Measurements from ENCODE around the gene COX17. TPM values are rescaled to one million over a fixed set of nuclear protein-coding genes. Genes with fewer than 3 reads are reported as not detected.

Gene COX17
- total RNA-seq, 1 experiment from 2014 or later = 49.7 TPM

DNA sequence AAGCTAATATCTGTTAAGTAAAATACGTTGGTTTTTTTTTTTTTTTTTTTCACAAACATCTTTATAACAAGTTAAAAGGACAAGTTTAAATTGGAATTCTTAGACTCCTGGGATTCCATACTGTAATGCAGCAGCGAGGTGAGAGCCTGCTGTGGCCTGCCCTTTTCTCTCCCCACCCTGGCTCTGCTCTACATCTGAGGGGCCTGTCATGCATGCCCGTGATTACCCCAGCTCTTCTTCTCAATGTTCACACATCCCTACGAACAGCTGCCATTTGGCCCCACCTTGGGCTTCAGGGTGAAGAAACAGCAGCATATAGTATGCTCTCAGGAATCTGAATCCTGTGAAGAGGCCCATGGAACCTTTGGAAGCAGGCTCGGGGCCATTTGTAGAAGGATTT is 40.3 kb upstream of the COX17 start:
- intact Hi-C loops (cut with micrococcal nuclease; ENCODE audit: unreplicated experiment) = no loop called here
- H3K4me1 ChIP-seq (ENCODE audit: insufficient read depth, low read length, poor library complexity, severe bottlenecking) = no peaks in the 10 kb centered on the region
- no peak for TF ChIP-seq EZH2 (IDR thresholded peaks at IDR 0.05; ENCODE audit: borderline replicate concordance, low read depth, low read length, poor library complexity, severe bottlenecking)
- TF ChIP-seq, protein P1, sequence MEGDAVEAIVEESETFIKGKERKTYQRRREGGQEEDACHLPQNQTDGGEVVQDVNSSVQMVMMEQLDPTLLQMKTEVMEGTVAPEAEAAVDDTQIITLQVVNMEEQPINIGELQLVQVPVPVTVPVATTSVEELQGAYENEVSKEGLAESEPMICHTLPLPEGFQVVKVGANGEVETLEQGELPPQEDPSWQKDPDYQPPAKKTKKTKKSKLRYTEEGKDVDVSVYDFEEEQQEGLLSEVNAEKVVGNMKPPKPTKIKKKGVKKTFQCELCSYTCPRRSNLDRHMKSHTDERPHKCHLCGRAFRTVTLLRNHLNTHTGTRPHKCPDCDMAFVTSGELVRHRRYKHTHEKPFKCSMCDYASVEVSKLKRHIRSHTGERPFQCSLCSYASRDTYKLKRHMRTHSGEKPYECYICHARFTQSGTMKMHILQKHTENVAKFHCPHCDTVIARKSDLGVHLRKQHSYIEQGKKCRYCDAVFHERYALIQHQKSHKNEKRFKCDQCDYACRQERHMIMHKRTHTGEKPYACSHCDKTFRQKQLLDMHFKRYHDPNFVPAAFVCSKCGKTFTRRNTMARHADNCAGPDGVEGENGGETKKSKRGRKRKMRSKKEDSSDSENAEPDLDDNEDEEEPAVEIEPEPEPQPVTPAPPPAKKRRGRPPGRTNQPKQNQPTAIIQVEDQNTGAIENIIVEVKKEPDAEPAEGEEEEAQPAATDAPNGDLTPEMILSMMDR (conservative IDR thresholded peaks at IDR 0.05; ENCODE audit: low read depth, low read length) = no peak
- H3K4me3 ChIP-seq (ENCODE audit: low read depth, low read length, poor library complexity, severe bottlenecking) = no peak overlapping the region
- DNase-seq (ENCODE audit: low spot score) = no peak
- H3K9me3 ChIP-seq (ENCODE audit: low read depth, low read length, poor library complexity, severe bottlenecking) = no peaks in the 10 kb centered on the region
- no TSS peak for BruUV-seq (replicated peaks)
- H3K27me3 ChIP-seq (replicated peaks; ENCODE audit: insufficient read depth, low read depth, low read length, poor library complexity) = no peaks in the 10 kb centered on the region
- H3K36me3 ChIP-seq (ENCODE audit: insufficient read depth, low read length, poor library complexity, severe bottlenecking) = no peaks in the 10 kb centered on the region
- POLR2A ChIA-PET (ENCODE audit: low non-redundant PET) = no interaction called here
- CTCF ChIA-PET = no interaction called here
- no peak overlapping the region for H3K27ac ChIP-seq (ENCODE audit: low read depth, low read length, poor library complexity, severe bottlenecking)

DNA sequence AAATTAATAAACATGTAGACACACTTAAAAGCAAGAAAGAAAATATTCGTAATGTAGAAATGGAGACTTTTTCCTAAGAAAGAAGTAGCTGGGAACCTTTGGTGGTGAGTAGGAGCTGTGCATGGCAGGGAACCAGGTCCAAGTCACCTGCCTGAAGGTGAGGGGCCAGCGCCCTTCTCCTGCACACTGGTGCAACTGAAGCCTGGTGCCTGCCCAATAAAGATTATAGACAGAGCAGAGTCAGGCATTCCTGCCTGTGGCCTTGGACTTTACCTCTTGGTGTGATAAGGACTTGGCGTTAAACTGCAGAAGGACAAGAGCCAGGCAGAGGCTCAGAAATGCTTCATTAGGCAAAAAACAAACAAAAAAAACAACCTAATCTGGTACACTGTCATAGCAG is 39.8 kb upstream of the COX17 start:
- CTCF ChIA-PET = no interaction called here
- no peaks in the 10 kb centered on the region for H3K4me1 ChIP-seq (ENCODE audit: insufficient read depth, low read length, poor library complexity, severe bottlenecking)
- no TSS peak for BruUV-seq (replicated peaks)
- no peak overlapping the region for H3K4me3 ChIP-seq (ENCODE audit: low read depth, low read length, poor library complexity, severe bottlenecking)
- intact Hi-C loops (cut with micrococcal nuclease; ENCODE audit: unreplicated experiment) = no loop called here
- POLR2A ChIA-PET (ENCODE audit: low non-redundant PET) = no interaction called here
- H3K27me3 ChIP-seq (replicated peaks; ENCODE audit: insufficient read depth, low read depth, low read length, poor library complexity) = no peaks in the 10 kb centered on the region
- TF ChIP-seq, protein P1 (conservative IDR thresholded peaks at IDR 0.05; ENCODE audit: low read depth, low read length) = no peak
- no peak for TF ChIP-seq EZH2 (IDR thresholded peaks at IDR 0.05; ENCODE audit: borderline replicate concordance, low read depth, low read length, poor library complexity, severe bottlenecking)
- no peak for DNase-seq (ENCODE audit: low spot score)
- no peaks in the 10 kb centered on the region for H3K9me3 ChIP-seq (ENCODE audit: low read depth, low read length, poor library complexity, severe bottlenecking)
- no peak overlapping the region for H3K27ac ChIP-seq (ENCODE audit: low read depth, low read length, poor library complexity, severe bottlenecking)
- H3K36me3 ChIP-seq (ENCODE audit: insufficient read depth, low read length, poor library complexity, severe bottlenecking) = no peaks in the 10 kb centered on the region

DNA sequence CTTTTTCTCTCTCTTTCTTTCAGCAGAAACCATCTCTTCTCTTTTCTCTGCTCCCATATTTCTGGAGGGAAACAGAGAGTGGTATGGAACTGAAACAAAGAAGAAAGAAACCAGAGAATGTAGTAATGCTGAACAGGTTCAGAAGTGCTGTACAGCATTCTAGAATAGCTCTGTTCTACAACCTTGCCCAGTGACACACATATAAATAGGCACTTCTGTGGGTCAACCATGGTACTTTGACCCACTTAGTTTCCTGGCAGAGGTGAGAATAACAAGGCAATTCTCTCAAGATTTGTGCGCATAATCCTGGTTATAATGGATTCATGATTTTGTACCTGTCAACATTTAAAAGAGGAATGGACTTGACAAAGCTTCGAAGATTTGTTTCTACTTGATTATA is 37.9 kb upstream of the COX17 start:
- Histone ChIP-seq H3K4me3 (ENCODE audit: low read depth, low read length, poor library complexity, severe bottlenecking) (no peak overlapping the region), H3K4me1 (ENCODE audit: insufficient read depth, low read length, poor library complexity, severe bottlenecking) (no peaks in the 10 kb centered on the region), H3K27me3 (replicated peaks; ENCODE audit: insufficient read depth, low read depth, low read length, poor library complexity) (no peaks in the 10 kb centered on the region), H3K27ac (ENCODE audit: low read depth, low read length, poor library complexity, severe bottlenecking) (no peak overlapping the region), H3K9me3 (ENCODE audit: low read depth, low read length, poor library complexity, severe bottlenecking) (no peaks in the 10 kb centered on the region), H3K36me3 (ENCODE audit: insufficient read depth, low read length, poor library complexity, severe bottlenecking) (no peaks in the 10 kb centered on the region)
- intact Hi-C loops (cut with micrococcal nuclease; ENCODE audit: unreplicated experiment) = no loop called here
- TF ChIP-seq, protein P1 (conservative IDR thresholded peaks at IDR 0.05; ENCODE audit: low read depth, low read length) = no peak
- no peak for TF ChIP-seq EZH2 (IDR thresholded peaks at IDR 0.05; ENCODE audit: borderline replicate concordance, low read depth, low read length, poor library complexity, severe bottlenecking)
- no TSS peak for BruUV-seq (replicated peaks)
- POLR2A ChIA-PET (ENCODE audit: low non-redundant PET) = no interaction called here
- no peak for DNase-seq (ENCODE audit: low spot score)
- CTCF ChIA-PET = no interaction called here

Data from A673 (cell line).